Vagina (tissue), 2 donors: ENCODE results near the gene LENG1. TPM values are rescaled to one million over a fixed set of nuclear protein-coding genes. Genes with fewer than 3 reads are reported as not detected.
"Not testable (repeated sequence)": the region's sequence is repeated elsewhere in the genome, so short reads cannot be mapped to it uniquely, and the experiment has no call there.

ENCODE experiments used
- DNase-seq, 2 donors: peaks; one replicate each; pipeline ENCODE4 v3.0.0-alpha.2; 2017; ENCODE audit errors: extremely low spot score in 2 of 2
- H3K27ac ChIP-seq: fragments of 200-600 bp; sonication (generic); one replicate; pipeline ENCODE4 v1.5.1; 2019
- H3K27me3 ChIP-seq: fragments of 200-600 bp; sonication (generic); one replicate; pipeline ENCODE4 v1.5.1; 2019
- H3K36me3 ChIP-seq, 2 donors: fragments of 200-600 bp; sonication (generic); one replicate each; pipeline ENCODE4 v1.5.1; 2017 to 2019
- H3K4me1 ChIP-seq: fragments of 200-600 bp; sonication (generic); one replicate; pipeline ENCODE4 v1.5.1; 2019
- H3K4me3 ChIP-seq, 2 donors: fragments of 200-600 bp; sonication (generic); 1 replicate in 1 of 2; 2 replicates in 1 of 2; pipeline ENCODE4 v1.5.1; 2016 to 2019
- H3K9me3 ChIP-seq: fragments of 200-600 bp; sonication (generic); one replicate; pipeline ENCODE4 v1.5.1; 2019
- POLR2A ChIP-seq, 2 donors: fragments of 450-650 bp; IDR thresholded peaks; one replicate each; pipeline ENCODE4 v1.6.1; 2017; ENCODE audit warnings: antibody characterized with exemption in 2 of 2, mild to moderate bottlenecking in 2 of 2, moderate library complexity in 2 of 2
- POLR2AphosphoS5 ChIP-seq, 2 donors: sonication (generic); formaldehyde crosslinking; IDR thresholded peaks; one replicate each; pipeline ENCODE4 v1.9.0; 2017; ENCODE audit warnings: antibody characterized with exemption in 2 of 2, mild to moderate bottlenecking in 2 of 2, low read depth in 1 of 2; ENCODE audit not compliant: insufficient read depth in 1 of 2
- intact Hi-C: fragments of 100-400 bp; cut with DNase I; formaldehyde crosslinking; loops from one replicate; pipeline ENCODE4 v1.15.1; 2023
- total RNA-seq: library from RNA; depleted of rRNA; stranded (reverse); fragments of >200 nt; gene quantifications from one replicate; pipeline ENCODE4 v1.2.3, GENCODE V29; 2016
- TF ChIP-seq, protein P1 (sequence below), 3 experiments: fragments of 450-650 bp in 2 of 3; fragments of 200-600 bp in 1 of 3; sonication (generic) in 1 of 3; IDR thresholded peaks; one replicate each; pipeline ENCODE4 v1.5.1; 2017 to 2019; ENCODE audit warnings: antibody characterized with exemption in 3 of 3, mild to moderate bottlenecking in 2 of 3, moderate library complexity in 2 of 3

LENG1 gene
- total RNA-seq, 1 donor from 2014 or later, result 5.4 TPM

GRCh38 chr19:54172471-54173358, 13.2 kb upstream of the LENG1 start, which contains the start of gene TMC4:
Gene TMC4, minus strand, starts transcription at chr19:54173160. Its CDS starts 43 bp downstream, at chr19:54173117.
- H3K4me3 ChIP-seq, result peak within 1 kb of the TSS in 1 of 2 donors; percentile 27
- TF ChIP-seq POLR2A (IDR thresholded peaks at IDR 0.05) (no peak), POLR2AphosphoS5 (IDR thresholded peaks at IDR 0.05; ENCODE audit: insufficient read depth in 1 of 2, low read depth in 1 of 2) (no peak)
- TF ChIP-seq, protein P1, sequence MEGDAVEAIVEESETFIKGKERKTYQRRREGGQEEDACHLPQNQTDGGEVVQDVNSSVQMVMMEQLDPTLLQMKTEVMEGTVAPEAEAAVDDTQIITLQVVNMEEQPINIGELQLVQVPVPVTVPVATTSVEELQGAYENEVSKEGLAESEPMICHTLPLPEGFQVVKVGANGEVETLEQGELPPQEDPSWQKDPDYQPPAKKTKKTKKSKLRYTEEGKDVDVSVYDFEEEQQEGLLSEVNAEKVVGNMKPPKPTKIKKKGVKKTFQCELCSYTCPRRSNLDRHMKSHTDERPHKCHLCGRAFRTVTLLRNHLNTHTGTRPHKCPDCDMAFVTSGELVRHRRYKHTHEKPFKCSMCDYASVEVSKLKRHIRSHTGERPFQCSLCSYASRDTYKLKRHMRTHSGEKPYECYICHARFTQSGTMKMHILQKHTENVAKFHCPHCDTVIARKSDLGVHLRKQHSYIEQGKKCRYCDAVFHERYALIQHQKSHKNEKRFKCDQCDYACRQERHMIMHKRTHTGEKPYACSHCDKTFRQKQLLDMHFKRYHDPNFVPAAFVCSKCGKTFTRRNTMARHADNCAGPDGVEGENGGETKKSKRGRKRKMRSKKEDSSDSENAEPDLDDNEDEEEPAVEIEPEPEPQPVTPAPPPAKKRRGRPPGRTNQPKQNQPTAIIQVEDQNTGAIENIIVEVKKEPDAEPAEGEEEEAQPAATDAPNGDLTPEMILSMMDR (IDR thresholded peaks at IDR 0.05), result no peak
- no peak for DNase-seq

GRCh38 chr19:54171736-54172431, 12.4 kb upstream of the LENG1 start:
- intact Hi-C loops, H3K4me3 ChIP-seq, H3K27me3 ChIP-seq: not testable (repeated sequence)

More at GRCh38 chr19:54172471-54173358, 13.2 kb upstream of the LENG1 start, which contains the start of gene TMC4:
- Histone ChIP-seq H3K9me3 (no peaks in the 10 kb centered on the region), H3K27ac (peak within 1 kb of the TSS; percentile 40), H3K36me3 (no peaks in the 10 kb centered on the region), H3K27me3 (no peaks in the 10 kb centered on the region), H3K4me1 (peaks cover 12% of the 10 kb centered on the region)
- intact Hi-C loops, result no loop called here

GRCh38 chr19:54169149-54169740, 9.7 kb upstream of the LENG1 start:
- Histone ChIP-seq H3K4me1 (peaks cover 19% of the 10 kb centered on the region), H3K27me3 (no peaks in the 10 kb centered on the region), H3K27ac (no peak overlapping the region), H3K36me3 (no peaks in the 10 kb centered on the region), H3K9me3 (no peaks in the 10 kb centered on the region), H3K4me3 (no peak overlapping the region)
- intact Hi-C loops, result loop anchor here (2.0 kb wide), 1 partner anchor 62 kb away; no protein-coding TSS in a partner anchor
- TF ChIP-seq POLR2A (IDR thresholded peaks at IDR 0.05), result no peak
- no peak for TF ChIP-seq POLR2AphosphoS5 (IDR thresholded peaks at IDR 0.05; ENCODE audit: insufficient read depth in 1 of 2, low read depth in 1 of 2)
- TF ChIP-seq, protein P1 (IDR thresholded peaks at IDR 0.05), result no peak
- DNase-seq, result no peak

More at GRCh38 chr19:54171736-54172431, 12.4 kb upstream of the LENG1 start:
- not testable (repeated sequence) for H3K9me3 ChIP-seq, H3K36me3 ChIP-seq, H3K27ac ChIP-seq, DNase-seq
- H3K4me1 ChIP-seq, result peaks cover 12% of the 10 kb centered on the region

DNA sequence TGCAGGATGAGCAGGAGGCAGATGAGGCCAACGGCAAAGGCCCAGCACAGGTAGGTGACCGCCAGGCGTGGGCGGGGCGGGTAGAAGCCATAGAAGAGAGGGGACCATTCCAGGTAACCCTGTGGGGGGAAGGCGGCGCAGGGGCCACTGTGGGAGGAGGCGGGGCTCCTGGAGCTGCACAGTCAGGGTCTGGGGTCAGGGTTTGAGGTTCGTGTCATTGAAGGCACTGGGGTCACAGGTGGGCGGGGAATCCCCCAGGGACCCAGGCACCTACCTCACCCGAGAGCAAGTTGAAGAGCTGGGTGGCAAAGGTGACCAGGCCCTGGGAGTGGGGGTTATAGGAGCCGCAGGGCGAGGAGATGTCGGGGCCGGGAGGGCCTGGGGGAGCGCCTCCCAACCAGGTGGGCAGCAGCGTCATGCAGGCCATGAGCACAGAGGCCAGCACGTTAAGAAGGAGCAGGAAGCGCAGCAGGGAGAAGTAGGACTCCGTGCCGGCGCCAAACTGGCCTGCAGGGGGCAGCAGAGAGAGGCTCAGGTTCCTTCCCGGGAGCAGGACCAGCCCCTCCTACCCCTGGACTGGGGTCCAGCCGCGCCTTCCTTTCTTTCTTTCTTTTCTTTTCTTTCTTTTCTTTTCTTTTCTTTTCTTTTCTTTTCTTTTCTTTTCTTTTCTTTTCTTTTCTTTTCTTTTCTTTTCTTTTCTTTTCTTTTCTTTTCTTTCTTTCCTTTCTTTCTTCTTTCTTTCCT, 8.8 kb upstream of the LENG1 start:
- no peaks in the 10 kb centered on the region for H3K36me3 ChIP-seq
- intact Hi-C loops, result loop anchor here (2.0 kb wide), 1 partner anchor 62 kb away; no protein-coding TSS in a partner anchor
- DNase-seq, result no peak
- H3K9me3 ChIP-seq, result no peaks in the 10 kb centered on the region
- no peaks in the 10 kb centered on the region for H3K27me3 ChIP-seq
- no peak overlapping the region for H3K4me3 ChIP-seq
- peaks cover 19% of the 10 kb centered on the region for H3K4me1 ChIP-seq
- H3K27ac ChIP-seq, result no peak overlapping the region
- TF ChIP-seq, protein P1 (IDR thresholded peaks at IDR 0.05), result peak; percentile 56 to 71 (median 68)
- TF ChIP-seq POLR2A (IDR thresholded peaks at IDR 0.05), result no peak

DNA sequence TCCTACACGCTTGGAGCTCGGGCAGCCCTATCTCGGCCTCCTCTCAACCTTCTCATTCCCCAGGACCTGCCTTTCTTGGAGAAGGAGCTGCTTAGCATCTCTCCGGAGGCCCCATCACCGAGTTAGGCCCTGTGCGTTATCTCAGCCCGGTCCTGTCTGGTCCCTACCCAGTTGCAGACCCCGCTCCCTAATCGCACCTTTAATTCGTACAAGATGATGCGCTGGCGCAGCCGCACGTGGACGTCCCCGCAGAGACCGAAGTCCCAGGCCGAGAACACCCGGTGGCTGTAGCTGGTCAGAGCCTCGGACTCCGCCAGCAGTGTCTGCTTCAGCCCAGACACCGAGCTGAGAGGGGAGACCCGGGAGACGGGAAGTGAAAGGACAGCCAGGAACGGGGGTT, 5.7 kb upstream of the LENG1 start:
- Histone ChIP-seq H3K27me3 (no peaks in the 10 kb centered on the region), H3K27ac (no peak overlapping the region), H3K36me3 (no peaks in the 10 kb centered on the region), H3K9me3 (no peaks in the 10 kb centered on the region), H3K4me3 (no peak overlapping the region), H3K4me1 (peaks cover 45% of the 10 kb centered on the region)
- DNase-seq, result no peak
- intact Hi-C loops, result no loop called here
- no peak for TF ChIP-seq POLR2AphosphoS5 (IDR thresholded peaks at IDR 0.05; ENCODE audit: insufficient read depth in 1 of 2, low read depth in 1 of 2)
- no peak for TF ChIP-seq POLR2A (IDR thresholded peaks at IDR 0.05)
- TF ChIP-seq, protein P1 (IDR thresholded peaks at IDR 0.05), result no peak
